Measurements from ENCODE around the gene KRTAP8-1. TPM values are rescaled to one million over a fixed set of nuclear protein-coding genes. Genes with fewer than 3 reads are reported as not detected.
A peak's percentile ranks its signal among the peaks of the same experiment; 100 is the strongest.

KRTAP8-1 gene
- total and polyA plus RNA-seq, 2 experiments from 2014 or later = not detected

GRCh38 chr21:30839304-30839703 is 26.2 kb upstream of the KRTAP8-1 start:
- H3K4me2 ChIP-seq = no peak overlapping the region
- H3K36me3 ChIP-seq (replicated peaks; ENCODE audit: insufficient read depth, low read depth) = no peaks in the 10 kb centered on the region
- no peak overlapping the region for H2AFZ ChIP-seq
- 18% methylated on average over 5 of the region's 5 CpGs for WGBS (ENCODE audit: low lambda C conversion rate, missing lambda C conversion rate)
- TF ChIP-seq EZH2phosphoT487 (IDR thresholded peaks at IDR 0.05; ENCODE audit: low read depth, severe bottlenecking, unreplicated experiment) (no peak), CTCF (IDR thresholded peaks at IDR 0.05; ENCODE audit: poor library complexity) (peak; percentile 57), EZH2 (IDR thresholded peaks at IDR 0.05; ENCODE audit: borderline replicate concordance) (no peak)
- H3K9me3 ChIP-seq (ENCODE audit: low read depth) = no peaks in the 10 kb centered on the region
- H3K27me3 ChIP-seq = no peaks in the 10 kb centered on the region
- no peak overlapping the region for H3K27ac ChIP-seq
- peak; percentile 78 for DNase-seq (ENCODE audit: low spot score)
- no peaks in the 10 kb centered on the region for H3K9me2 ChIP-seq (replicated peaks; ENCODE audit: insufficient read depth)
- H3K4me1 ChIP-seq (ENCODE audit: insufficient read depth) = no peaks in the 10 kb centered on the region
- H3K4me3 ChIP-seq = no peak overlapping the region
- H4K20me1 ChIP-seq (ENCODE audit: insufficient read depth, poor library complexity, severe bottlenecking) = no peaks in the 10 kb centered on the region
- no peaks in the 10 kb centered on the region for H3K79me2 ChIP-seq

- H3K9me3 ChIP-seq (ENCODE audit: low read depth) = no peaks in the 10 kb centered on the region
- no peaks in the 10 kb centered on the region for H3K79me2 ChIP-seq
- no peaks in the 10 kb centered on the region for H3K9me2 ChIP-seq (replicated peaks; ENCODE audit: insufficient read depth)
- no peak overlapping the region for H3K27ac ChIP-seq
- H2AFZ ChIP-seq = no peak overlapping the region
- H3K27me3 ChIP-seq = no peaks in the 10 kb centered on the region
- H3K4me3 ChIP-seq = no peak overlapping the region
- 91% methylated on average over 6 of the region's 6 CpGs for WGBS (ENCODE audit: low lambda C conversion rate, missing lambda C conversion rate)
- DNase-seq (ENCODE audit: low spot score) = no peak
- no peak overlapping the region for H3K4me2 ChIP-seq
- TF ChIP-seq EZH2 (IDR thresholded peaks at IDR 0.05; ENCODE audit: borderline replicate concordance) (no peak), EZH2phosphoT487 (IDR thresholded peaks at IDR 0.05; ENCODE audit: low read depth, severe bottlenecking, unreplicated experiment) (no peak), CTCF (IDR thresholded peaks at IDR 0.05; ENCODE audit: poor library complexity) (no peak)
- no peaks in the 10 kb centered on the region for H4K20me1 ChIP-seq (ENCODE audit: insufficient read depth, poor library complexity, severe bottlenecking)
- H3K36me3 ChIP-seq (replicated peaks; ENCODE audit: insufficient read depth, low read depth) = no peaks in the 10 kb centered on the region
- no peaks in the 10 kb centered on the region for H3K4me1 ChIP-seq (ENCODE audit: insufficient read depth)
Observed at GRCh38 chr21:30838536-30838935, 25.5 kb upstream of the KRTAP8-1 start.

- H3K27ac ChIP-seq = no peak overlapping the region
- H3K4me1 ChIP-seq (ENCODE audit: insufficient read depth) = no peaks in the 10 kb centered on the region
- H3K36me3 ChIP-seq (replicated peaks; ENCODE audit: insufficient read depth, low read depth) = no peaks in the 10 kb centered on the region
- TF ChIP-seq CTCF (IDR thresholded peaks at IDR 0.05; ENCODE audit: poor library complexity) (peak; percentile 48), EZH2phosphoT487 (IDR thresholded peaks at IDR 0.05; ENCODE audit: low read depth, severe bottlenecking, unreplicated experiment) (no peak)
- peak; percentile 29 for DNase-seq (ENCODE audit: low spot score)
- H3K4me2 ChIP-seq = no peak overlapping the region
- no peak overlapping the region for H2AFZ ChIP-seq
- no peak overlapping the region for H3K4me3 ChIP-seq
- no peaks in the 10 kb centered on the region for H3K9me2 ChIP-seq (replicated peaks; ENCODE audit: insufficient read depth)
- H3K27me3 ChIP-seq = no peaks in the 10 kb centered on the region
- no peaks in the 10 kb centered on the region for H4K20me1 ChIP-seq (ENCODE audit: insufficient read depth, poor library complexity, severe bottlenecking)
- 29% methylated on average over 6 of the region's 6 CpGs for WGBS (ENCODE audit: low lambda C conversion rate, missing lambda C conversion rate)
- no peaks in the 10 kb centered on the region for H3K9me3 ChIP-seq (ENCODE audit: low read depth)
- no peaks in the 10 kb centered on the region for H3K79me2 ChIP-seq
Observed at GRCh38 chr21:30831194-30831765, 18.2 kb upstream of the KRTAP8-1 start.

All from hepatocyte (in vitro differentiated cells).